Measurements from ENCODE around the gene PDE11A.
"Not testable (repeated sequence)": the region's sequence is repeated elsewhere in the genome, so short reads cannot be mapped to it uniquely, and the experiment has no call there.

The PDE11A gene

DNA sequence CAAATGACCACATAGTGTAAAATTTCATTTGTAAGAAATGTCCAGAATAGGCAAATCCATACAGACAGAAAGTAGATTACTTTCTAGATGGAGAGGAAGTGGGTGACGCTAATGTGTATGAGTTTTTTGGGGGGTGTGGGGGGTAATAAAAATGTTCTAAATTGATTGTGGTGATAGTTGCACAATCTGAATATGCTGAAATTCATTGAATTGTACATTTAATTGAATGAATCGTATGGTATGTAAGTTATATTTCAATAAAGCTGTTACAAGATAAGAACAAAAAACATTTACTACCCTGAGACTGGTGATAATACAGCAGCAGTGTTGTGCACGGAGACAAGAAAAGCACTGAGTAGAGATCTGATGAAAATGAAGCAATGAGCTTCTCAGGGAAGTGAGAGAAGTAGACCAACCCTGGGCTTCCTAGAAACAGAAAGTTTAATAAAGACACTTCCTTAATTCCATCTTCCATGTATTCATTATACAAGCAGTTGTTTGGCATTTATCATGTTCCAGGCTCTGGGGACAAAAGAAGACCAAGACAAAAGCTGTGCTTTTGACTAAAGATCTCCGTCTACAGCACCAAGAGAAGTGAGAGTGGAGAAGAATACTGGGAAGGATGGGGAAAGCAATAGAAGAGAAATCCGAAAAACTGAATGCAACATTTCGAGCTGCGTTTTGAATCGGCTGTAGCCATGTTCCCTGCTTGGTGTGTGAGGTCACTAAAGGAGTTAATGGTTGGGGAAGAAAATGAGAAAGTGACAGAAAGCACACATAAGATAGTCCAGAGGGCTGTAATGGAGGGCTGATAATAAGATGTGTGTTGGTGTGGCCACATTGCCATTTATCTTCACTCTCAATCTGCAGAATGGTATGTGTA is 1.8 kb upstream of the PDE11A start:
- DNase-seq: no peak

GRCh38 chr2:178072000-178072382 is 586 bp downstream of the PDE11A start:
- DNase-seq: no peak

- DNase-seq: no peak
Observed at GRCh38 chr2:178070824-178071223, 1.8 kb downstream of the PDE11A start.

- DNase-seq: no peak
Observed at GRCh38 chr2:178069551-178069950, 3.0 kb downstream of the PDE11A start.

DNA sequence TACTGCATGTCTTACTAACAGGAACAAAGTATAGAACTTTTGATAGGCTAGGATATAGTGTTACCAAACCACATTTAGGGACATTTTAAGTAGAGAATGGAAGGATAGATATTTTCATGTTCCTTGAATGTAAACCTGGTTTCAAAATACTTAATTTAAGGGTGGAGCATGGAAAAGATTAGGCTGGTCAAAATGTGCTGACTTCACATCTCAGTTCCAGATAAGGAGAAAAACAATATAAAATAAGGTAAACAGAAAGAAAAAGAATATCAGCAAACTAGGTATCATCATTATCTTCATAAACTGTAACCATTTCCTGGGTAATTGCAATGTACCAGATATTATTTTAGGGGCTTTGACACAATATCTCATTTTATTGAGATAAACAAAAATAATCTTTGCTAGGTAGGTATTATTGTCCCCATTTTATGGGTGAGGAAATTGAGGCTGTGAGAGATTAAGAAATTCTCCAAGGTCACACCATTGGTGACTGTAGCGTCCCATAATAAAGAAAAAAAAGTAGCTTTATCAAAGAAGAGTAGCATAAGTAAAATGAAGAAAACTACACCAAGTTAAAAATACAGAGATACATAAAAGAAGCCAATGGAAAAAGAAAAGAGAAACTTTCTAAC is 3.6 kb downstream of the PDE11A start:
- DNase-seq: no peak

DNA sequence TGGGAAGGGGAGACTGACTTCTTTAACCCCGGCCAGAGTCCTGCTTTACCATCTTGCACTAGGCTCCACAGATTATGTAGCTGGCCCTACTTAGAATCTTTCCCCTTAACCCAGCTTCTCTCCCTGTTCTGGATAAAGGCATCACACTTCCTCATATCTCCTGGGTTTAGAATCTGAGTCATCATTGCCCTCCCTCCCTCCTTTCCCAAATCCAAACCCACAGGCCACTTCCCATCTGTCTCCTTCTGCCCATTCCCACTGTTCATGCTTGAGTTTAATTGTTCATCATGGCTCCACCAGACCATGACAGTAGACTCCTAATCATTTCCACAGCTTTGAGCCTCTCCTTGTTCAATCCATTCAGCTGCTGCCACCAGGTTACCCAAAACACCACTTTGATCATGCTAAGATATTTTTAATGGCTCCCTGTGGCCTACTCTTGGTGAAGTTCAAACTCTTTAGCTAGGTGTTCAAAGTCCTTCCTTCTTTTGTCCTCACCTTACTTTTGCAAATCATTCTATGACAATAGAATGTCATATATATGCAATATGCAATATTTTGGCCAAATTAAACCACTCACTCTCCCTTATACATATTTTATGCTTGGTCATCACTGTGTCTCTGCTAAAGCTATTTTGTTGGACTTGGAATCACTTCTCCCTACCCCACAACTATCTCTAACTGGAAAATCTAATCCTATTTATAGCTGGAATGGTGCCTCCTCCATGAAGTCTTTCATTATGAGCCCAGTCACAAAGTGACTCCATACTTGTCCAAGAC is 5.5 kb downstream of the PDE11A start:
- DNase-seq: no peak

- DNase-seq: no peak
Observed at GRCh38 chr2:178066324-178066723, 6.3 kb downstream of the PDE11A start.

DNA sequence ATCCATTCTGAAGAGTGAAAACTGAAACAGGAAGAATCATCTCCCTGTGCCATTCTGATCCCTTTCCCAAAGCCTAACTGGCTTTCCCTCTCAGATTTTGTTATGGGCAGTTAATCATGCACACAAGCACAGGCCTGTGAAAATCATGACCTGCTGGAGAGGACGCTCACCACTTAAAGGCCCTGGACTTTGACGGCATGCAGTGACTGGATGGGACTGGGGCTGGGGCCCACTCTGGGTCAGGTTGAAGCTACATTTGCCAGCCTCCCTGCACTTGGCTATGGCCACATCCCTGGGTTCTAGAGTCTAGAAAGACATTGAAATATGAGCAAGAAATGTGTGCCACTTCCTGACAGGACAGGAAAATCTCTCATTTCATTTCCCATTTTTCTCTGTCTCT is 12.9 kb downstream of the PDE11A start:
- DNase-seq: no peak

GRCh38 chr2:178059111-178059510 is 13.5 kb downstream of the PDE11A start:
- DNase-seq: no peak

GRCh38 chr2:178057179-178057680 is 15.3 kb downstream of the PDE11A start:
- DNase-seq: no peak

- no peak for DNase-seq
Observed at GRCh38 chr2:178056345-178056744, 16.2 kb downstream of the PDE11A start.

DNA sequence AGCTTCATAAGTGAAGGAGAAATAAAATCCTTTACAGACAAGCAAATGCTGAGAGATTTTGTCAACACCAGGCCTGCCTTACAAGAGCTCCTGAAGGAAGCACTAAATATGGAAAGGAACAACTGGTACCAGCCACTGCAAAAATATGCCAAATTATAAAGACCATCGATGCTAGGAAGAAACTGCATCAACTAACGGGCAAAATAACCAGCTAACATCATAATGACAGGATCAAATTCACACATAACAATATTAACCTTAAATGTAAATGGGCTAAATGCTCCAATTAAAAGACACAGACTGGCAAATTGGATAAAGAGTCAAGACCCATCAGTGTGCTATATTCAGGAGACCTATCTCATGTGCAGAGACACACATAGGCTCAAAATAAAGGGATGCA is 21.3 kb downstream of the PDE11A start:
- DNase-seq: not testable (repeated sequence)

- no peak for DNase-seq
Observed at GRCh38 chr2:178047391-178047790, 25.2 kb downstream of the PDE11A start.

- no peak for DNase-seq
Observed at GRCh38 chr2:178044836-178045235, 27.7 kb downstream of the PDE11A start.

DNA sequence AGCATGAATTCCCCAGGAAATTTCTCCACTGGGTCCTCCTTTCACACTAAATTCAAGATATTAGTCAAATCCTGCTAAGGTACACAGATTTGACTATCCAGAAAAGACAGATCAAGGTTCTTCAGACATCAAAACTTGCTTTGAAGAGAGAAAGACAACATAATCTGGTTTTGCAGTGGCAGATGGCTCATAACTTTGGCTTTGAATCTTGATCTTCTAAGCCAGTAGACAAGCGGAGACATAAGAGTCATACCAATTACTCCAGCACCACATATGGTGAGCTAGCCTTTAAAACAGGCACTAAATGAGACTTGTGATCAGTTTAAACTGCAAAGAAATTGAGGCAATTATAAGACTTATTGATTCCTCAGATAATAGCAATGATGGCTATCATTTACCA is 29.3 kb downstream of the PDE11A start:
- DNase-seq: no peak

DNA sequence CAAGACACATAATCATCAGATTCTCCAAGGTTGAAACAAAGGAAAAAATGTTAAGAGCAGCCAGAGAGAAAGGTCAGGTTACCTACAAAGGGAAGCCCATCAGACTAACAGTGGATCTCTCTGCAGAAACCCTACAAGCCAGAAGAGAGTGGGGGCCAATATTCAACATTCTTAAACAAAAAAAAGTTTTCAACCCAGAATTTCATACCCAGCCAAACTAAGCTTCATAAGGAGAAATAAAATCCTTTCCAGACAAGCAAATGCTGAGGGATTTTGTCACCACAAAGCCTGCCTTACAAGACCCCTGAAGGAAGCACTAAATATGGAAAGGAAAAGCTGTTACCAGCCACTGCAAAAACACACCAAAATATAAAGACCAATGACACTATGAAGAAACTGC is 39.0 kb downstream of the PDE11A start:
- not testable (repeated sequence) for DNase-seq

- no peak for DNase-seq
Observed at GRCh38 chr2:178029342-178029741, 43.2 kb downstream of the PDE11A start.

DNA sequence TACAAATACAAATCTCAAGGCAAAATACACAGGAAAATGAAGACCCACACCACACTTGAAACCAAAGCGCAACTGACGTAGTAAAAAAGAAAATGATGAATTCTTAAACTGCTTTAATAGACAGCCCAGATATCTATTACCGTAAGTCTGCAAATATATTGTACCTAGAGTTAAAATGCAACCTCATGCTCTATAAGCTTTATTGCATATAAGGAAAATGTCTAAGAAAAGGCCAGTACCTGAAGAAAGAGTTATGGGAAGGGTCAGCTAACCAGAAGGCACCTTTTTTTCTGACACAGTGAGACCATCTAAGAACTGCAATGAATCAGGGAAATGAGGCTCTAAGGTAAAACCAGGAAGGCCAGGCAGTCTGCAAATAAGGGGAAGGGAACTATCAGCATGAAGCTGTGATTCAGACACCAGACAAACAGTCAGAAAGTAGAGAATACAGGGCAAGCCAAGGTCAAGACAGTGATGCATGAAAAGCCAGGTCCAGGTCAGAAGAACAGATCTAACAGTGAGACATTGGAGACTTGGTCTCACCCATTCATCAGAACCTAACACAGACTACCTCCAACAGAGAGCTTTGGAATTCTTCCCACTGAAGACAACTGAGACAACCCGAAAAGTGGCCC is 46.9 kb downstream of the PDE11A start:
- DNase-seq: no peak

- no peak for DNase-seq
Observed at GRCh38 chr2:178018141-178018540, 54.4 kb downstream of the PDE11A start.

DNA sequence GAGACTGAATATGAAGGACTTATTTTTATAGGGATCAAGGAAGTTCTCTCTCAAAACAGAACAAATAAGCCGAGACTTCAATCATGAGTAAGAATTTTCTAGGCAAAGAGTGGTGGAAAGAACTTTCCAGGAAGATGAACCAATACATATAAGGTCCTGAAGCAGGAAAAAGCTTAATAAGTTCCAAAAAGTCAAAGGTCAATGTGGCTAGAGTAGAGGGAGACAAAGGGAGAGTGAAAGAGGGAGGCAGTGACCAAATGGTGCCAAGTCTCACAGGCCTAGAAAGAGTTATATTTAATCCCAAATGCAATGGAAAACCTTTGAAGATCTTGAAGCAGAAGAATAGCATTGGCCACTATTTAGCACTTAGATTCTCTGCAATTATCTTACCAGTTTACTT is 56.0 kb downstream of the PDE11A start:
- no peak for DNase-seq

DNA sequence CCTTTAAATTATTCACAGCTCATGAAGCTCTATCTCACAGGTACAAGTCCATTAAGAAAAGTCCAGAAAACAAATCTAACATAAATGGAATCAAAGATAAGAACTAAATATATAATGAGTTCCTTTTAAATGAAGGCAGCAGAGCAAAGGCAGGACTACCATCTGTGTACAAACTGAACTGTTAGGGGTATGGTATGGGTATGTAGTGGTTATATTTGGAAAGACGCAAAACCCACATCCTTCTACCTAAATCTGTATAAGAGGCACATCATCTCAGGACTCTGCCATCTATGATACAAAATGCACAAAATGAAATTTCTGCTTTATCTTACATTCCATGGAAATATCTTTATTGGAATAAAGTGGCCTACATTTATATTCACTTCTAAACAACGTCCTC is 59.9 kb downstream of the PDE11A start:
- no peak for DNase-seq

DNA sequence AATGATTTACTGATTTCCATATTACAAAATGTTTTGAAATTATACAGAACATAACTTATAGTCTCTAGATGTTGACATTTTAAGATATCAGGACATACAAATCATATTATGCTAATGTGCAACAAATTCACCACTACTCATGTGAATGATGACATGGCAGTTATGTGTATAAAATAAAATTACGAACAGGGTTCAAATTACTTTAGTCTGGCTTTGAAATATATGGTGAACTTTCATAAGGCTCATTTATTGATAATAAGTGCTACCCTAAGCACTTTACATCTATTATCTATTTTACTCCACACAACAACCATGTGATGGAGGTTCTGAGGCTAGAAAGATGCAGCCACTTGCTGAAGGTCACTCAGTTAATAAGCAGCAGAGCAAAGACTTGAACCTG is 62.8 kb downstream of the PDE11A start:
- DNase-seq: no peak

Data from activated effector memory CD4-positive, alpha-beta T cell treated with anti-CD3 and anti-CD28 coated beads, Interleukin-2, amount 50 U/mL, for 16 hours (primary cell).